Stimulated activated naive CD8-positive, alpha-beta T cell treated with anti-CD3 and anti-CD28 coated beads, Interleukin-15, Interleukin-2, amounts not matched to agents 100 ng/mL and 50 ng/mL, for 24 hours (primary cell): ENCODE results near the gene TMEM41B.
"Not testable (repeated sequence)": the region's sequence is repeated elsewhere in the genome, so short reads cannot be mapped to it uniquely, and the experiment has no call there.

Experiments
- H3K27ac Mint-ChIP-seq: one replicate; pipeline ENCODE4 v1.8.0; 2021; ENCODE audit warnings: mild to moderate bottlenecking, mixed read lengths
- H3K27me3 Mint-ChIP-seq: one replicate; pipeline ENCODE4 v1.8.0; 2021; ENCODE audit warnings: mixed read lengths
- H3K36me3 Mint-ChIP-seq: one replicate; pipeline ENCODE4 v1.8.0; 2021; ENCODE audit warnings: low read depth, mixed read lengths
- H3K4me1 Mint-ChIP-seq: one replicate; pipeline ENCODE4 v1.8.0; 2021; ENCODE audit warnings: low read depth, mixed read lengths
- H3K4me3 Mint-ChIP-seq: one replicate; pipeline ENCODE4 v1.8.0; 2021; ENCODE audit warnings: mild to moderate bottlenecking, mixed read lengths
- H3K9me3 Mint-ChIP-seq: one replicate; pipeline ENCODE4 v1.8.0; 2021; ENCODE audit warnings: mixed read lengths

TMEM41B gene

DNA sequence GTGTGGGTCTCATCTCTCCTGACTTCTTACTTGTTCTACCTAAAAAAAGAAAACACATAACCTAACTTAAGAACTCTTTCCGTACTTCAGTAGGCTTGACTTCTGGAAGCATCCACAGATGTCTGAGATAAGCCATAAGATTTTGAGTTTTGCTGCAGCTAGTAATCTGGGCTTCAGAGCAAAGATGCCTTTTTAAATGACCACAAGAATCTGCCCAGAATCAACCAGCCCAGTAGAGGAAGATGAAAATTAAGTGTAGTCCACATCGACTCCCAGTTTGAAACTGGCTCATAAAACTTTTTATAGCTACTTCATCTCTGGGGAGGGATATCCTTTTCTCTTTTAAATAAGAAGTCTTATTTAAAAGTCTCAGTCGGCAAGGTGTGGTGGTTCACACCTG, 60.0 kb downstream of the TMEM41B start:
- Mint-ChIP-seq H3K9me3 (no peaks in the 10 kb centered on the region), H3K27ac (no peak overlapping the region)

DNA sequence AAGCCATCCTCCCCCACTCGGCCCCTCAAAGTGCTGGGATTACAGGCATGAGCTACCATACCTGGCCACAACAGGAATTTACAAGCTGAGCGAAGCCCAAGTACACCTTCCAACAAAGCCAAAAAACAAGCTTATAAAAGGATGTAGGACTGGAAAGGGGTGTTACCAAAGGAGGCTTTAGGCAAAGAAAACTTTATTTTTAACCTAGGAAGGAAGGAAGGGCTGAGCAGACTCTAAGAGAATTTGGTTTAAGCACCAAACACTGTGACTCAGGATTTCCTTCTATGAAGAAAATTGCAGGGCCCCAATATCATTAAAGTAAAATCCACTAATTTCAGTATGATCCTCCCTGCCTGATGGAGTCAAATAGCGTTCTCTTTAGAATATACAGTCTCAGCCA, 61.3 kb downstream of the TMEM41B start:
- Mint-ChIP-seq H3K27ac (no peak overlapping the region), H3K9me3 (no peaks in the 10 kb centered on the region), H3K4me1 (peaks cover 61% of the 10 kb centered on the region), H3K36me3 (peaks cover 15% of the 10 kb centered on the region), H3K27me3 (no peaks in the 10 kb centered on the region), H3K4me3 (no peak overlapping the region)

More for the DNA sequence above, 60.0 kb downstream of the TMEM41B start:
- Mint-ChIP-seq H3K27me3 (no peaks in the 10 kb centered on the region), H3K4me3 (no peak overlapping the region), H3K36me3 (peaks cover 21% of the 10 kb centered on the region), H3K4me1 (peaks cover 55% of the 10 kb centered on the region)

DNA sequence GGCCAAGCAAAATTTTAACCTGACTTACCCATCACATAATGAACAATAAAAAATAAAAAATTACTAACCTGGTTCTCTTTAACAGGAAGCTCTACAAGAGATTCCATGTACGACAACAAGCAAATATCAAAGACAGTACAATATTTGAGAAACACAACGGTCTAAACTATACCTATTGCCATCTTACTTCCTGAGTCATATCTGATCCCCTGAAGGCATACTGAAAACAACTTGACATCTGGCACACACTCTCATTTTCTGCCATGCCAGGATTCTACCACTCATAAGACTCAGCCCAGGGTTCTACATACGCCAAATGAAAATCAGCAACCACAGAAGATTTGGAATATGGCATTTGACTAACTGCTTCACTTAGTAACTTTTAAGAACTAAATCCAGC, 63.1 kb downstream of the TMEM41B start:
- H3K36me3 Mint-ChIP-seq, result peaks cover 15% of the 10 kb centered on the region
- peak overlapping the region; percentile 15 for H3K4me3 Mint-ChIP-seq
- H3K9me3 Mint-ChIP-seq, result no peaks in the 10 kb centered on the region
- H3K4me1 Mint-ChIP-seq, result peaks cover 72% of the 10 kb centered on the region
- H3K27me3 Mint-ChIP-seq, result no peaks in the 10 kb centered on the region
- no peak overlapping the region for H3K27ac Mint-ChIP-seq

DNA sequence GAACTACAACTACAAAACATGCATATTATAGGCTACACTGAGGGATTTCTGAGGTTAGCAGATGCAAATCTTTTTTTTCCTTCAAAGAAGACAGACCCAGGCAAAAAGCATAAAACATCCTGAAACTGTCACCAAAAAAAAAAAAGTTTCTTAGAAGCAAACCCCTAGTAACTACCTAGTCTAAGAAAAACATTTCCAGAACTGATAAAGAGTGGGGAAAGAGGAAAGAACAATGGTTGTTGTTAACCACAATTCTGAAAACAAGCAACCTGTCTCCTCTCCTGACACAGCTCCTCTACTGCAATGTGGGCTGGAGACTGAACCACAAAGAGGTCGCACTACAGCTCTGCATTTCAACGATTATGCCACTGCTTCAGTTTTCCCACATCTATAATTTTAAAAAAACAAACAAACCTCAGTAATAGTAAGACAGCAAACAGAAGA, 64.2 kb downstream of the TMEM41B start:
- Mint-ChIP-seq H3K36me3 (peaks cover 13% of the 10 kb centered on the region), H3K9me3 (no peaks in the 10 kb centered on the region), H3K4me1 (peaks cover 77% of the 10 kb centered on the region), H3K27me3 (no peaks in the 10 kb centered on the region), H3K4me3 (peak overlapping the region; percentile 27), H3K27ac (peak overlapping the region; percentile 32)

DNA sequence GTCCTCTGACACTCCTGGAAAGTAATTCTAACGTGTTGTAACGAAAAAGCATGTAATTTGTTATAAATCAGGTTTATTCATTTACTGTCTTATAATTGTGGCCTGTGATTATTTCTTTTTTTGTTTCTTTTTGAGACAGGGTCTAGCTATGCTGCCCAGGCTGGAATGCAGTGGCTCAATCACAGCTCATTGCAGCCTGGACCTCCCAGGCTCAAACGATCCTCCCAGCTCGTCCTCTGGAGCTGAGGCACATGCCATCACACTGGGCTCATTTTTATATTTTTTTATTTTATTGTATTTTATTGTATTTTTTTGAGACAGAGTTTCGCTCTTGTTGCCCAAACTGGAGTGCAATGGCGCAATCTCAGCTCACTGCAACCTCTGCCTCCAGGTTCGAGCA, 65.1 kb downstream of the TMEM41B start:
- no peaks in the 10 kb centered on the region for H3K9me3 Mint-ChIP-seq
- H3K27ac Mint-ChIP-seq, result no peak overlapping the region
- H3K36me3 Mint-ChIP-seq, result peaks cover 7% of the 10 kb centered on the region
- H3K4me1 Mint-ChIP-seq, result peaks cover 73% of the 10 kb centered on the region
- H3K4me3 Mint-ChIP-seq, result no peak overlapping the region
- no peaks in the 10 kb centered on the region for H3K27me3 Mint-ChIP-seq

DNA sequence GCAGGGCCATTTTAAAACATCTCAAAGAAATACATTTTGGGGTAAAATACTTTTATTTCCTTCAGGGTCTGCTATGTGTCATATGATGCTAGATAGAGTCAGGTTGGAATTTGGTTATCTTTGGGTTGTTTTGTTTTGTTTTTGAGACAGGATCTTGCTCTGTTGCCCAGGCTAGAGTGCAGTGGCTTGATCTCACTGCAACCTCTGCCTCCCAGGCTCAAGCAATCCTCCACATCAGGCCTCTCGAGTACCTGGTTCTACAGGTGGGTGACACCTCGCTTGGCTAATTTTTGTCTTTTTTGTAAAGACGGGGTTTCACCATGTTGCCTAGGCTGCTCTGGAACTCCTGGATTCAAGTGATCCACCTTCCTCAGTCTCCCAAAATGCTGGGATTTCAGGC, 66.5 kb downstream of the TMEM41B start:
- H3K36me3 Mint-ChIP-seq, result peaks cover 12% of the 10 kb centered on the region
- H3K27ac Mint-ChIP-seq, result no peak overlapping the region
- peaks cover 74% of the 10 kb centered on the region for H3K4me1 Mint-ChIP-seq
- no peaks in the 10 kb centered on the region for H3K9me3 Mint-ChIP-seq
- no peak overlapping the region for H3K4me3 Mint-ChIP-seq
- no peaks in the 10 kb centered on the region for H3K27me3 Mint-ChIP-seq

DNA sequence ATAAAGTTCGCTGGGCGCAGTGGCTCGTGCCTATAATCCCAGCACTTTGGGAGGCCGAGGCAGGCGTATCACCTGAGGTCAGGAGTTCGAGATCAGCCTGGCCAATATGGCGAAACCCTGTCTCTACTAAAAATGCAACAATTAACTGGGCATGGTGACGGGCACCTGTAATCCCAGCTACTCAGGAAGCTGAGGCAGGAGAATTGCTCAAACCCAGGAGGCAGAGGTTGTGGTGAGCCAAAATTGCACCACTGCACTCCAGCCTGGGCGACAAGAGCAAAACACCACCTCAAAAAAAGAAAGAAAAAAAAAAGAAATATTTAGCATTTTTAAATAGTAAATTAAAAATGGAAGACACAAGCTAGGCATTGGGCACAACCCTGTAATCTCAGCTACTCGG, 78.2 kb downstream of the TMEM41B start:
- H3K4me1 Mint-ChIP-seq, result peaks cover 49% of the 10 kb centered on the region
- not testable (repeated sequence) for H3K9me3 Mint-ChIP-seq, H3K27ac Mint-ChIP-seq, H3K4me3 Mint-ChIP-seq, H3K27me3 Mint-ChIP-seq
- H3K36me3 Mint-ChIP-seq, result peaks cover 22% of the 10 kb centered on the region

DNA sequence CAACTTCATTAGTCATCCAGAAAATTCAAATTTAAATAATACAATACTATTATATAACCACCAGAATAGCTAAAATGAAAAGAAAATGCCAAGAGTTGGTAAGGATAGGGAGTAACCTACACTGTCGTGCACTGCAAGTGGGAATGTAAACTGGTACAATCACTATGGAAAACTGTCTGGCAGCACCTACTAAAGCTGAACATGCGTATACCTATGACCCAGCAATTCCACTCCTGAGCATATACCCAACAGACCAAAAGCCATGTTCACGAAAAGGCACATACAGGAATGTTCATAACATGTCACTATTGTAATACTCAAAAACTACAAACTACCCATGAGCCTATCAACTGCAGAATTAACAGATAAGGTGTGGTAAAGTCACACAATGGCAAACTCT, 81.9 kb downstream of the TMEM41B start:
- Mint-ChIP-seq H3K27me3 (no peaks in the 10 kb centered on the region), H3K36me3 (peaks cover 22% of the 10 kb centered on the region), H3K4me3 (no peak overlapping the region), H3K27ac (no peak overlapping the region), H3K9me3 (peaks cover 6% of the 10 kb centered on the region), H3K4me1 (peaks cover 60% of the 10 kb centered on the region)

DNA sequence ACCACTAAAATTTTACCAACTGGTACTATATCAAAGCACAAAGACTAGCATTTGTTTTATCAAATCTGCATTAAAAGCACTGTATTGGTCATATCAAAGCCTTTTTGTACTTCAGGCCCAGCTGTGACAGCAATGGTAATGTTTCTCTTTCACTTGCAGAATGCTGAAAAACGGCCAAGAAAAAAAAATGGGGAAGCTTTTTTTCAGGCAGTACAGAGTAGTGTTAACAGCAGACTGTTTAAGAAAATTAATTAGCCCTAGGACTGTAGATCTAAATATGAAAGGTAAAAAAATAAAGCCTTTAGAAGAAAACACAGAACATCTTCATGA, 82.6 kb downstream of the TMEM41B start:
- H3K27me3 Mint-ChIP-seq, result no peaks in the 10 kb centered on the region
- H3K4me3 Mint-ChIP-seq, result peak overlapping the region; percentile 76
- H3K27ac Mint-ChIP-seq, result no peak overlapping the region

More for the DNA sequence above, 82.6 kb downstream of the TMEM41B start:
- Mint-ChIP-seq H3K36me3 (peaks cover 22% of the 10 kb centered on the region), H3K4me1 (peaks cover 64% of the 10 kb centered on the region), H3K9me3 (peaks cover 6% of the 10 kb centered on the region)
